ENCODE results near the gene CCL16. TPM values are rescaled to one million over a fixed set of nuclear protein-coding genes. Genes with fewer than 3 reads are reported as not detected.
A peak's percentile ranks its signal among the peaks of the same experiment; 100 is the strongest.
"Not testable (repeated sequence)": the region's sequence is repeated elsewhere in the genome, so short reads cannot be mapped to it uniquely, and the experiment has no call there.

CCL16 gene
- total and polyA plus RNA-seq, 8 donors, result 0.14 to 0.30 TPM; not detected in 6

DNA sequence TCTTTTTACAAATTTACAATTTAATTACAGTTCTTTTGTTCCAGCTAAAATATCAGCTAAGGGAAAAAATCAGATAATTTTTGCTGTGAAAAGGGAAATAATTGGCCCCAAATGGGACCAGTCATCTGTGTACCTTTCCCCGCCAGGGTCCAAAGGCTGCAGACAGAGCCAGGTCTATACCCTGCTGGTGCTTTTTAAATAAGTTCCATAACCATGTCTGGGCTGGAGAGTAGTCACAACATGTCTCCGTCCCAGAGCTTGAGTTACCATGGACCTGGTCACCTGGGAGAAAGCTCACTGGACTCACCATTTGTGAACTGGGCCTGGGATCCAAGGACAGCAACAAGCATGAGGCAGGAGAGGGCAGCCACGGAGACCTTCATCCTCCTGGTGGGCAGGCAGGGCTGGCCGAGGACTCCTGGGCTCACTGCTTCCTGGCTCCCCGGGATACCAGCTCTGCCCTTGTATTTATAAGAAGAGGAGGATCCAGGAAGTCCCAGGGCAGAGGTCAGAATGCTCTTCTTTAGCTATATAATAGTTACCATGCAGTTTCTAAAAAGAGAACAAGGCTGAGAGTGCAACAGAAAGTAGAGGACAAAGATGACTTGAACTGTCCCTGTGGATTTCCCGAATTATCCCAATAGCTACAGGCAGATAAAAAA, 19.9 kb upstream of the CCL16 start, which contains the start of gene CCL15:
CCL15 (minus strand) TSS at position 444 of the 662 bp plus-strand sequence; CDS start at position 383, 61 bp downstream.
- ATAC-seq, result peak in 1 of 4 donors; percentile 15
- Histone ChIP-seq H3K4me3 (no peak within 1 kb of the TSS), H3K27ac (no peak within 1 kb of the TSS), H3K27me3 (no peaks in the 10 kb centered on the region), H3K9me3 (no peaks in the 10 kb centered on the region), H3K4me1 (peaks cover 0 to 5% (median 4%) of the 10 kb centered on the region in 3 donors), H3K36me3 (no peaks in the 10 kb centered on the region)
- no peak for FAIRE-seq
- TF ChIP-seq, protein P1, sequence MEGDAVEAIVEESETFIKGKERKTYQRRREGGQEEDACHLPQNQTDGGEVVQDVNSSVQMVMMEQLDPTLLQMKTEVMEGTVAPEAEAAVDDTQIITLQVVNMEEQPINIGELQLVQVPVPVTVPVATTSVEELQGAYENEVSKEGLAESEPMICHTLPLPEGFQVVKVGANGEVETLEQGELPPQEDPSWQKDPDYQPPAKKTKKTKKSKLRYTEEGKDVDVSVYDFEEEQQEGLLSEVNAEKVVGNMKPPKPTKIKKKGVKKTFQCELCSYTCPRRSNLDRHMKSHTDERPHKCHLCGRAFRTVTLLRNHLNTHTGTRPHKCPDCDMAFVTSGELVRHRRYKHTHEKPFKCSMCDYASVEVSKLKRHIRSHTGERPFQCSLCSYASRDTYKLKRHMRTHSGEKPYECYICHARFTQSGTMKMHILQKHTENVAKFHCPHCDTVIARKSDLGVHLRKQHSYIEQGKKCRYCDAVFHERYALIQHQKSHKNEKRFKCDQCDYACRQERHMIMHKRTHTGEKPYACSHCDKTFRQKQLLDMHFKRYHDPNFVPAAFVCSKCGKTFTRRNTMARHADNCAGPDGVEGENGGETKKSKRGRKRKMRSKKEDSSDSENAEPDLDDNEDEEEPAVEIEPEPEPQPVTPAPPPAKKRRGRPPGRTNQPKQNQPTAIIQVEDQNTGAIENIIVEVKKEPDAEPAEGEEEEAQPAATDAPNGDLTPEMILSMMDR (IDR thresholded peaks at IDR 0.05), result no peak
- 84 to 88% methylated on average over 6 of the region's 6 CpGs for WGBS, 2 donors
- no peak for DNase-seq
- intact Hi-C loops (cut with DNase I), result no loop called here

DNA sequence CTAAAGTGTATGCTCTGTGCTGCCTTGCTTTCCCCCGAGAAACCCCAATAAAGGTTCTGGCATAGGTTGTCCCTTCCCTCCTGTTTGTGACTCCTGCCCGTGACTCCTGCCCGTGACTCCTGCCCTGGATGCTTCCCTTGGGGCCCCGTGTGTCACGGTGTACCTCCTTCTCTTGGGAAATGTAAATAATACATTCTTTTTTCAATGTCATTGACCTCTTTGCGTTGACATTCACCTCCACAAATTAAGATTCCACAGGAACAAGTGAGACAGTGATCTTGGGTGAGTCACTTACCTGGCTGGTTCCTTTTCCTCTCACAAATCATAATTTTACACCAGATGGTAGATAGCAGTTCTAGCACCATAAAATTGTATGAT, 19.4 kb upstream of the CCL16 start:
- DNase-seq (no peak), FAIRE-seq (no peak), ATAC-seq (no peak)
- no peak overlapping the region for H3K4me3 ChIP-seq
- H3K27me3 ChIP-seq, result no peaks in the 10 kb centered on the region
- TF ChIP-seq, protein P1 (IDR thresholded peaks at IDR 0.05), result no peak
- intact Hi-C loops (cut with DNase I), result no loop called here
- H3K9me3 ChIP-seq, result no peaks in the 10 kb centered on the region
- no peak overlapping the region for H3K27ac ChIP-seq
- peaks cover 0 to 5% (median 4%) of the 10 kb centered on the region in 3 donors for H3K4me1 ChIP-seq
- WGBS, 2 donors, result 77 to 78% methylated on average over 6 of the region's 6 CpGs
- H3K36me3 ChIP-seq, result no peaks in the 10 kb centered on the region

DNA sequence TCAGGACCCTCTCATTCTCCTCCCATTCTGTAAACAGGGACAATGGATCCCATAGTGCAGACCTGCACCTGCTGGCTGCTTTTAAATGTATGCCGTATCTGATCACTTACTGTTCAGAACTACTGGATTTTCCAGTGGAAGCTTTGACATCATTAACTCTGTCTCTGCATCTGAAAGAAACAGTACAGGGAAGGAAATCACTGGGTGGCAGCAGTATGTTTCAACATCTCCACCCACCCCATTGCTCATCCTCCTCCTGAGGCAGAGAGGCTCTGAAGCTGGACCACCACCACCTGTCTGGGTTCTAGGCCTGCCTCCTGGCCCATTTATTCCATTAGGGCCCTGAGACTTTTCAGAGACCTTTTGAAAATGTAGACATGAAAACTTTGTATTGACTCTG, 17.5 kb upstream of the CCL16 start:
- TF ChIP-seq, protein P1 (IDR thresholded peaks at IDR 0.05), result no peak
- no peak for ATAC-seq
- intact Hi-C loops (cut with DNase I), result no loop called here
- FAIRE-seq, result no peak
- Histone ChIP-seq H3K27ac (no peak overlapping the region), H3K27me3 (no peaks in the 10 kb centered on the region), H3K4me1 (peaks cover 0 to 5% (median 4%) of the 10 kb centered on the region in 3 donors), H3K4me3 (no peak overlapping the region), H3K36me3 (no peaks in the 10 kb centered on the region), H3K9me3 (no peaks in the 10 kb centered on the region)
- 83 to 86% methylated on average over 1 of the region's 1 CpG for WGBS, 2 donors
- no peak for DNase-seq

DNA sequence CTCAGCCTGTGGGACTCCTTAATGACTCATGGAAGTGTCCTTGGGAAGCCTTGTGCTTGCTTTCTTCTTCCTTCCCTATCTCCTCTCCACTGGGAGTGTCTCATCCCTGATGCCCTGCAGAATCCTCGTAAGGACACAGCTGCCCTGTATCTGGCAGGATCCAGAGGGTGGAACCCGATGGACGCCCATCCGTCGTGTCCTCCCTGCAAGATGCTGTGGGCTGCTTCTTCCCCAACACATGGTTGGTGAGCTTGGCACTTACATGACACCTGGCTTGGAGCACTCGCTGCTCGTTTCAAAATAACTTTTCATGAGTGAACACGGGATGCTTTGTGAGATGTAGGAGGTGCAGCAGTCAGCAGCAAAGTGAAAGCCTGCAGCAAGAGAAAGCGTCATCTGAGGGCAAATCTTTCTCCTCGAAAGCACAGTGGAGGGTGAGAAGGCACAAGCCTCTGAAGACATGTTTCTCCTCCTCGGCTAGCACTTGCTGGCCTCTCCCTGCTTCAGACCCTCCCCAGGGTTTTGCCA, 16.8 kb upstream of the CCL16 start:
- intact Hi-C loops (cut with DNase I), result no loop called here
- TF ChIP-seq, protein P1 (IDR thresholded peaks at IDR 0.05), result no peak
- Histone ChIP-seq H3K4me3 (no peak overlapping the region), H3K9me3 (no peaks in the 10 kb centered on the region), H3K36me3 (no peaks in the 10 kb centered on the region), H3K27me3 (no peaks in the 10 kb centered on the region), H3K4me1 (peaks cover 0 to 5% (median 4%) of the 10 kb centered on the region in 3 donors), H3K27ac (no peak overlapping the region)
- DNase-seq, result no peak
- WGBS, 2 donors, result 60 to 69% methylated on average over 11 of the region's 11 CpGs
- no peak for ATAC-seq
- no peak for FAIRE-seq

DNA sequence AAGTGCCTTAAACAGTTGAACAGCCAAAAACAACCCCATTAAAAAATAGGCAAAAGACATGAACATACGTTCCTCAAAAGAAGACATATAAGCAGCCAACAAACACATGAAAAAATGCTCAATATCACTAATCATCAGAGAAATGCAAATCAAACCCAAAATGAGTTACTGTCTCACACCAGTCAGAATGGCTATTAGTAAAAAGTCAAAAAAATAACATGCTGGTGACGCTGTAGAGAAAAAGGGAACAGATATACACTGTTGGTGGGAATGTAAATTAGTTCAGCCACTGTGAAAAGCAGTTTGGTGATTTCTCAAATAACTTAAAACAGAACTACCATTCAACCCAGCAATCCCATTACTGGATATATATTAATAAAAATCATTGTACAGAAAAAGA, 14.0 kb upstream of the CCL16 start:
- H3K27ac ChIP-seq; DNase-seq; H3K4me3 ChIP-seq; H3K36me3 ChIP-seq; ATAC-seq; H3K9me3 ChIP-seq; intact Hi-C loops (cut with DNase I); H3K4me1 ChIP-seq; FAIRE-seq; H3K27me3 ChIP-seq: not testable (repeated sequence)
- 71 to 88% methylated on average over 2 of the region's 2 CpGs for WGBS, 2 donors
